KOPT-K1 (cell line): Measurements from ENCODE around the gene IGFBP2.

Experiments used
- H3K27ac ChIP-seq: fragments of 200-600 bp; sonication (generic); 2 replicates; pipeline ENCODE4 v1.5.1; 2016; ENCODE audit warnings: antibody characterized with exemption, mild to moderate bottlenecking, low read depth, low read length; ENCODE audit not compliant: poor library complexity, severe bottlenecking
- H3K36me3 ChIP-seq: fragments of 200-600 bp; sonication (generic); 2 replicates; pipeline ENCODE4 v1.5.1; 2017; ENCODE audit warnings: antibody characterized with exemption, mild to moderate bottlenecking, low read length, moderate library complexity; ENCODE audit not compliant: insufficient read depth
- H3K9me3 ChIP-seq: fragments of 200-600 bp; sonication (generic); 2 replicates; pipeline ENCODE4 v1.5.1; 2017; ENCODE audit warnings: antibody characterized with exemption, low read length, mild to moderate bottlenecking; ENCODE audit not compliant: insufficient read depth, poor library complexity, severe bottlenecking

IGFBP2 gene

DNA sequence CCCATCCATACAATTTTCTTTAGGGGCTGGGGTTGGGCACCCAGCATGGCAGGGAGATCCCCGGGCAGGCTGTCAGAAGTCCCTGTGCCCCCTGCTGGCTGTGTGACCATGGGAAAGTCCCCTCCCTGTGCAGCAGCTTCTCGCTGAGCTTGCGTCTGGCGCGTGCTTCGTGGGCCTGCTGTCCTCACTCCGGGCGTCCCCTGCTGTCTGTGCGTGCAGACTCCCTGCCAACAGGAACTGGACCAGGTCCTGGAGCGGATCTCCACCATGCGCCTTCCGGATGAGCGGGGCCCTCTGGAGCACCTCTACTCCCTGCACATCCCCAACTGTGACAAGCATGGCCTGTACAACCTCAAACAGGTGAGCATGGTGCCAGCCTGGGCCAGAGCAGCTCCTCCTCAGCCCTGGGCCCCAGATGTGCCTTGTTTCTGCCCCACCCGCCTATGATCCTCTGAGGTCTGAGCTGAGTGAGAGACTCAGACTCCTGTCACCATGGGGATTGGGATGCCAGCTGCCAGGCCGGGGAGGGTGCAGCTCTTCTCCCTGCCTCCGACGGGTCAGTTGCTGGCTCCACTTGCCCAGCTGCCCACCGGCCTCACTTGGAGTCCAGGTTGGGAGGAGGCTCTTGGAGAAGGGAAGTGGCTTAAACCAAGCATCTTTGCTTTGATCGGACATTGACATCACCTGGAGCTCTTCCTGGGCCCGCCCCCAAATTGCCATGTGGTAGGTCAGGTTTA, 28.6 kb downstream of the IGFBP2 start:
- peaks cover 96% of the 10 kb centered on the region for H3K36me3 ChIP-seq
- no peaks in the 10 kb centered on the region for H3K9me3 ChIP-seq
- no peak overlapping the region for H3K27ac ChIP-seq

DNA sequence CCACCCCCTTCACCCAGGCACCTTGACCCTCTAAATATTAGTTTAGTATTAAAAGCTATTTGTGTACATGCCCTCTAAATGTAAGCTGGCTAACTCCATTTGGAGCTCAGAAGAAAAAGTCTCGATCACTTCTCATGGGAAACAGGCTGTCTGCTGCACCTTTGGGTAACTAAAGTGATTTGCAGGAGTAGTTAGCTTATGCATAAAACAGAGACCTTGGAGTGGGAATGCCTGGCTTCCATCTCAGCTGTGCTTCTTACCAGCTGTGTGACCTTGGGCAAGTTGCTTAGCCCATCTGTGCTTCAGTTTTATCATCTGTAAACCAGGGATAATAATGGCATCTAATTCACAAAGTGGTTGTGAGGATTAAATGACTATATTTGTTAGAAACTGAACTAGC, 29.9 kb downstream of the IGFBP2 start:
- H3K27ac ChIP-seq = no peak overlapping the region
- H3K36me3 ChIP-seq = peaks cover 83% of the 10 kb centered on the region
- H3K9me3 ChIP-seq = no peaks in the 10 kb centered on the region

DNA sequence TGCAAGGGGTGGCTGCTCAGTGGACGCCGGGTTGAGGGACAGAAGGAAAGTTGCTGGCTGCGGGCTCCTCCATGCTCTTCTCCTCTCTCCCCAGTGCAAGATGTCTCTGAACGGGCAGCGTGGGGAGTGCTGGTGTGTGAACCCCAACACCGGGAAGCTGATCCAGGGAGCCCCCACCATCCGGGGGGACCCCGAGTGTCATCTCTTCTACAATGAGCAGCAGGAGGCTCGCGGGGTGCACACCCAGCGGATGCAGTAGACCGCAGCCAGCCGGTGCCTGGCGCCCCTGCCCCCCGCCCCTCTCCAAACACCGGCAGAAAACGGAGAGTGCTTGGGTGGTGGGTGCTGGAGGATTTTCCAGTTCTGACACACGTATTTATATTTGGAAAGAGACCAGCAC, 30.6 kb downstream of the IGFBP2 start:
- Histone ChIP-seq H3K36me3 (peaks cover 77% of the 10 kb centered on the region), H3K9me3 (no peaks in the 10 kb centered on the region), H3K27ac (no peak overlapping the region)

DNA sequence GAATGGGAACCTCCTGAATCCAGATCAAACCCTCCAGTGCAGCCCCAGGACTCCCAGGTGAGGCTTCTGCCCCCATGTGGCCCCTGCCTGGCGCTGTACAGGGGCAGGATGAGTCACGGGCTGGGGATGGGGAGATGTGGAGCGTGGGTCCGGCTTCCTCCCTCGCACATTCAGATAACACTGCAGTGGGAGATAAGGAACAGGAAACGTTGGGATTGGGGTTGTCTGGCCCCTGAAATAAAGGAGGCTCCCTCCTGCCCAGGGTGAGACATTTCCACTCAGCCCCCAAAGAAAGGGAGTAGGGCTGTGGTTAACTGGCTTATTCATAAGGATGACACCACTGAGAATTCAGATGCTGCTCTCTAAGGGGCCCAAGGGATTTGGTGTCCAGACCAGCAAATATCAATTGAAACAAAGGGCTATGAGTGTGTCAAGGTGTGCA, 31.4 kb downstream of the IGFBP2 start:
- H3K27ac ChIP-seq = no peak overlapping the region
- peaks cover 70% of the 10 kb centered on the region for H3K36me3 ChIP-seq
- H3K9me3 ChIP-seq = no peaks in the 10 kb centered on the region

DNA sequence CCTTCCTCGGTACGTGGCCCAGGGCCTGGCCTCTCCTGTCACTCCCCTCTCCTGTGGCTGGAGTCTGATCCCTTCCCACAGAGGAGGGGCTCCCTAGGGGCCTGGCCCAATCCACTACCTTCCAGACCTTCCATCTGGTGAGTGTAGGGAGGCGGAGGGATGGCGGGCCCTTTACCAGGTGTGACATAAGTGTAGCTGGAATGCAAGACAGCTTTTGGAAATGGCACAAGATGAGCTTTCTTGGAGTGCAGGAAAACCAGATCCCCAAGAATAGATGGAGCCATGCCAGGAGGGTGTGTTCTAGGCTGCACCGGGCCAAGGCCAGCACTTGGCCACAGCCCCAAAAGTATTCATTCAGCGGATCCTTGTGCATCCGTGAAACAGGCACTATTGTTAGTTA, 32.0 kb downstream of the IGFBP2 start:
- no peaks in the 10 kb centered on the region for H3K9me3 ChIP-seq
- no peak overlapping the region for H3K27ac ChIP-seq

DNA sequence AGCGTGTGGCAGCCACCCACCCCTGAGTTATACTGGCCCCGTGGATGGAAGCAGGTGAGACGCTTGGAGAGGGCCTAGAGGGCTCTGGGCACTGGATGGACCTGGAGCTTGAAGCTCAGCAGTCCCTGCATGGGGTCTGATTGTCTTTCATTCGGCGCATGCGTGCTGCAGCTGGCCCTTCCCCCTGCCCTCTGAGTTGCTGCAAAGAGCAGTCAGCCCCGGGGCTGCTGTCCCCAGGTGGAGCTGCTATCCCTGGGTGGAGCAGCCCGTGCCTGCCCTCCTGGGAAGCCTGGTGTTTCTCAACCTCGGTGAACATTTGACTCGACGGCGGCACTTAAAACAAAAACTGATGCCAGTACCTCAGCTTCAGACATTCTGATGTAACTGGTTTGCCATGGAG, 32.5 kb downstream of the IGFBP2 start:
- H3K27ac ChIP-seq = no peak overlapping the region
- H3K36me3 ChIP-seq = peaks cover 58% of the 10 kb centered on the region
- no peaks in the 10 kb centered on the region for H3K9me3 ChIP-seq

More for the DNA sequence above, 32.0 kb downstream of the IGFBP2 start:
- H3K36me3 ChIP-seq = peaks cover 63% of the 10 kb centered on the region

DNA sequence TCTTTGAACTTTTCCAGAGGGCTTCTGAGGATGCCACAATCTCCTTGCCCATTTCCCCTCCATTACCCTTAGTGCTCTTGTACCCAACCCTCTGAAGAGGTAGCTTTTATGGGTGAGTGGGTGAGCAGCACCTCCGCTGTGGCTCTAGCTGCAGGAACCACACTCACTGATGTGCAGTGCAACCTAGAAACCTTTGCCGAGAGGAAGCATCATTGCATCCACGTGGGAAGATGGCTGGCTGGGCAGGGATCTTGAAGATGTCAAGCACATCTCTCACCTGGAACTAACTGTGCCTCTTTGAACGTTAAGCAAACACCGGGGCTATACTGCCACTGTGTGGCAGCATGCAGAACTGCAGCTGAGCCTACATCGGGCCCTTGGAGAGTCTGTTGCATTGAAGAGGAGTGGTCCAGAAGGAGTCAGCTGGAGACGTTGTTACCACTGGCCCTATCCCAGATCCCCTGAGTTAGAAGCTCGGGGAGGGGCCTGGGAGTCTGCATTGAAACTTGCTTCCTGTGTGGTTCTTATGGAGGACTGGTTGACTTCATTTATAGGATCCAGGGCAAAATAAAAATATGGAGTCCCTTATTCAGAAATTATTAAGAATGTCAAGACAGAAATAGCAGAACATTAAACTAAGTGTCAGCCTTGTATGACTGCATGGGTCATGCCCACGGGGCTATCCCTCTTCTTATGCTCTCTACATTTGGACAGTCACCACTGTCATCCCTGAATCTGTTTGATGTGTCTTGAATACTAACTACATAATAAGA, 33.4 kb downstream of the IGFBP2 start:
- no peaks in the 10 kb centered on the region for H3K9me3 ChIP-seq
- H3K27ac ChIP-seq = no peak overlapping the region
- peaks cover 49% of the 10 kb centered on the region for H3K36me3 ChIP-seq

DNA sequence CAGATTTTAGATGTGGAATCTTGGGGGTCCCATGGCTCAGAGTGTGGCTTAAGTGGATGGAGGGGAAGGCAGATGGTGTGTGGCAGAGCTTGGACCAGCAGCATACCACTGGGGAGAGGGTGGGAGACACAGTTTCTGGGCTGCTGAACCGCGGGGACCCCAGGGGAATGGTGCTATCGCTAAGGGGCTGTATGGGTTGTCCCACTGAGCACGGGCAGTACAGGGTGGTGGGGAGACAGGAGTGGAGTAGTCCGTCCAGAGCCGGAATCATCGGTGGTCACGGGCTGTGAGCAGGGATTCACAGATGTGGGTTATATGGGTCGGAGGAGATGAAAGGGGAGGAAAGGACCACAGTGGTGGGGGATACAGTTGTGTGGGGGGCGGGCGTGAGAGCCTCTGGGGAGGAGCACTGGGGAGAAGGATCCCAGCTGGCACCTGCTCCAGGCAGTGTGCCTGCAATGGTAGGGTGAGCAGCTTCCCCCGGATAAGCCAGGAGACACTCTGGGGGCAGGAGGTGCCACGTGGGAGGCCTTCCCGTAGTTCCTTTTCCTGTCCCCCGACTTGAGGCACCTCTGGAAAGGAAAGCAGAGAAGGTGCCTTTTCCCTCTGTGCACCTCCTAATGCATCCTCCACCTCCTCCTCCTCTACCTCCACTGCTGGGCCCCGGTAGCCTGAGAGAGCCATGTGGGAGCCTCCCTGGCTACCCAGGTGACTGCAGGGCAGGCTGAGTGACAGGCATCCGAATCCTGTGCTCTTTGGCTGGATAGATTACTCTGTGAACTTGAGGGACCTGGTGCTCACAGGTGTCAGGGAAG, 37.3 kb downstream of the IGFBP2 start:
- Histone ChIP-seq H3K27ac (no peak overlapping the region), H3K9me3 (no peaks in the 10 kb centered on the region), H3K36me3 (peaks cover 11% of the 10 kb centered on the region; the same call in 1 of the 2 replicates)

DNA sequence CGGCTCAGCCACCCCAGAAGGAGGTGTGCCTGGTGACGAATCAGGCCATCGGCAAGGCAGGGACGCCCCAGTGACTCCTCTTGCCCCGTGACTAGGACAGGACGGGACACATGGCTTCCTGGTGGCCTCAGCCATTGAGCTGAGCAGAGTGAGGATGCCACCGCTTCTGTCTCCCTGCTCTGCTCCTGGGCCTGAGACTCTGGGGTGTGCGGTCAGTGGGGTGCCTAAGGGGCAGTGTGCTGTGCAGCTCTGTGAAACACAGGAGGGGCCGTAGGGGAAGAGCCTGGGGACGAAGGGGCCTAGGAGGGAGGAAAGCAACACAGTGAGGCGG, 37.8 kb downstream of the IGFBP2 start:
- Histone ChIP-seq H3K36me3 (peaks cover 5% of the 10 kb centered on the region; the same call in 1 of the 2 replicates), H3K9me3 (no peaks in the 10 kb centered on the region), H3K27ac (no peak overlapping the region)

DNA sequence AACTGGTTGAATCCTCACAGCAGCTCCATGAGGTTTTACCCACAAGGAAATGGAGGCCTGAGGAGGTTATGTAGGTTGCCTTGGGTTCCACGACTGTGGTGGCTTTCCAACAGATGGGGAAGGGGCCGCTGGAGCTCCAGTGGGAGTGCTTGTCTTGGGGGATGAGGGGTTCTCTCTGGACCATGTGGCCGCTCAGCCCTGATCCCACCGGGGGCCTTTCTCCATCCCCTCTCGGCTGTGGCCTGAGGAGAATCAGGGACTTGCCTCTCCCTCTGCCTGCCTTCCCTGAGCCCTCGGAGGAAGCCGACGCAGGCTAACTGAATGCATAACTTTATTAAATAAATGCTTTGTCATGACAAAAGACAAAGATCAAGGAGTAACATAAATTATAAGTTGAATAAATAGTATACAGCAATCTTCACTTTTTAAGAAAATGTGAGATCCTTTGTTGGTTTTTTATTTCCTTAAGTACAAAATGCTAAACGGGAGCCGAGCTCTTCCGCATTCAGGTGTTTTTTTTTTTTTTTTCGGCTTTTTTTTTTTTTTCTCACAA, 38.6 kb downstream of the IGFBP2 start:
- no peaks in the 10 kb centered on the region for H3K9me3 ChIP-seq
- H3K36me3 ChIP-seq = no peaks in the 10 kb centered on the region
- H3K27ac ChIP-seq = no peak overlapping the region

DNA sequence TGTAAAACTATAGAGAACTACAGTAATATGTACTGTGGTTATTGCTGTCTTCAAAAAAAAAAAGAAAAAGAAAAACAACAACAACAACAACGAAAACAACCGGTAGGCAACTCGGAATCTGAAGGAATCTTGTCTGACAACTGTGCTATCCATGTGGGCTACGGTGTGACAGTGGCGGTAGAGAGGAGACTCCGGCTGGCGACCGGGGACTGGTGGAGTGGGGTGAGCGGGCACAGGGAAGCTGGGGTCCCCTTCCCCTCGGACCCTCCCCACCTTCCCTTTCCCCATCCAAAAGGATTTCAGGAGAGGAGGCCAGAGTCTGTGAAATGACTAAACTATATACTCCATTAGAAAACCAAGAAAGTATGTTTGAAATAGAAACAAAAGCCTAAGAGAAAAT, 39.2 kb downstream of the IGFBP2 start:
- H3K27ac ChIP-seq = no peak overlapping the region
- no peaks in the 10 kb centered on the region for H3K9me3 ChIP-seq
- H3K36me3 ChIP-seq = no peaks in the 10 kb centered on the region

DNA sequence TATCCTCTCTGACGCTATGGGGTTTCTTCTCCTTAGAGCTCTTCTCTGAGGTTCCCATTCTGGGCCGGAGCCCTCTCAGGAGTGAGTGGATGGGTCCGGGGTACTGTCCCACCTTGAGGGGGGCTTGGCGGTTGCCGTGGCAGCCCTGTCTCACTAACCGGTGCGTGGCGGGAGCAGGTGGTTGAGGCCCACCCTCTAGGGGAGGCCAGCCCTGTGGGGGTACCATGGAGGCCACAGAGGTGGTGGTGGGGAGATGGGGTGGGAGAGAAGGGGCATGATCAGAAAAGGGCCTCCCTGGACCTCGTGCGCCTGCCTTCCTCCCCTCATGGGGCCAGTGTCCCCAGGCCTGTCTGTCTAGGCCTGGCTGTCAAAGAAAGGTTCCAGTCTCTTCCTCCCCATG, 39.8 kb downstream of the IGFBP2 start:
- Histone ChIP-seq H3K9me3 (no peaks in the 10 kb centered on the region), H3K27ac (no peak overlapping the region), H3K36me3 (no peaks in the 10 kb centered on the region)

DNA sequence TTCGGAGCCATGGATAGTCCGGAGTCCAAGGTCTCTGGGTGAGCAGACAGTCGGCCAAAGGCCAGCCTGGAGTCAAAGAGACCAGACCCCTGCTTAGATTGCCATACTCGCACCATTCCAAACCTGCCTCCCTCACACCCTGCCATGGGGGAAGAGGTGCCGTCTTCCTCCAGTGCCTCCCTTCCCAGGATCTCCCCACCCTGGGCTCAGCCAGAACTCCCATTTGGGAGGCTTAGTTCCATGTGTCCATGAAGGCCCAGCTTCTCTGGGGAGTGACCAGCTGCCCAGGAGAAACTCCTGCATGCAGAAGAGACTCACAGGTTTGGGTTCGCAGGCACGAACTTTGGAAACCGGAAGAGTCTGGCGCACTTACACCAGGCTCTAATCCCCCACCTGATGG, 40.4 kb downstream of the IGFBP2 start:
- no peak overlapping the region for H3K27ac ChIP-seq
- H3K9me3 ChIP-seq = no peaks in the 10 kb centered on the region
- no peaks in the 10 kb centered on the region for H3K36me3 ChIP-seq

DNA sequence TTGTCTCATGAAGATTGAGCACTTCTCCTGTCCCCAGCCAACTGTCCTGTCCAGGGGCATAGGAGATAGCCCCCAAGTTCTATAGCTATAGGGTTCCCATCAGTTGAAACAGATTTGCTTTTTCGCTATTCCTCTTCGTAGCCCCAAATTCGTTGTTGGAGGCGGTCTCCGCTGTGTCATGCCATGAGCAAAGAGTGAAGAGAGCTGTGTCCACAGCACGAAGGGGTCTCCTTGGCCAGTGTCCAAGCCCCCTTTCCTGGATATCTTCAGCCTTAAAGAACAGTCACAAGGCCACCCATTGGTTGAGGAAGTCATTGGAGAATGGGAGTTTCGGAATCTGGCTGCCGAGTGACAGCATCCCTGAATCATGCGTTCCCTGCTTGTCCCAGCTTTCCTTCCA, 41.2 kb downstream of the IGFBP2 start:
- Histone ChIP-seq H3K27ac (no peak overlapping the region), H3K36me3 (no peaks in the 10 kb centered on the region), H3K9me3 (no peaks in the 10 kb centered on the region)

DNA sequence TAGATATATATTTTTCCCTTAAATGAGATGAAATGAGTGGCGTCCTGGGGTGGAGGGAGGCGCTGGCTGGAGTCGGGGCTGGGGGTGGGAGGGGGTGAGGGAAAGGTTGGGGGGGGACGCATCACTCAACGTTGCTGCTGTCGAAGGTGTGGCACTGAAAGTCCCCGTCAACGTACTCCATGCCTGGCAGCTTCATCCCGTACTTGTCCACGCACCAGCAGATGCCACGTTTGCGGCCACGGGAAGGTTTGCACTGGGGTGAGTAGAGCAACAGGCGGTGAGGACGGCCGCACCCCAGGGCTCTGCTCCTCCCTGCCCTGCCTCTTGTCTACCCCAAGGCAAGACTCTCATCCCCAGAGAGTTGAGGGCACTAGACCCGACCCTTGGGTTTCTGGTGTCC, 43.4 kb downstream of the IGFBP2 start:
- no peaks in the 10 kb centered on the region for H3K9me3 ChIP-seq
- H3K36me3 ChIP-seq = no peaks in the 10 kb centered on the region
- no peak overlapping the region for H3K27ac ChIP-seq
